ENCODE measurements around the gene CAPN1.

DNA sequence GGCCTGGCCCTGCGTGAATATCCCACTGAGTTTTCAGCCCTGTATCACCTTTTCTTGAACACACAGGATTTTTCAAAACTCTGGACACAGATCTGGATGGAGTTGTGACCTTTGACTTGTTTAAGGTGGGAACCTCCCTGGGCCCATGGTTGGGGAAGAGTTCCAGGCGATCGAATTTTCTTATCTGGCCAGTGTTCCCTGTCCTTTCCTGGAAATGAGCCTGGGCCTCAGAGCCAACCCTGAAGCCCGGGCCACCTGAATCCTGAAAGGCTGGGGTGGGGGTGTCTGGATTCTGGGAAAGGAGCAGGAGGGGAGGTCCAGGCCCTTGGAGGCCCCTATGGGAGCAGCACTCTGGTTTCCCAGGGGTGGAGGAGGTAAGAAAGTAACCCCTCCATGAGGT lies 29.0 kb downstream of the CAPN1 start:
- TF ChIP-seq, protein P1, sequence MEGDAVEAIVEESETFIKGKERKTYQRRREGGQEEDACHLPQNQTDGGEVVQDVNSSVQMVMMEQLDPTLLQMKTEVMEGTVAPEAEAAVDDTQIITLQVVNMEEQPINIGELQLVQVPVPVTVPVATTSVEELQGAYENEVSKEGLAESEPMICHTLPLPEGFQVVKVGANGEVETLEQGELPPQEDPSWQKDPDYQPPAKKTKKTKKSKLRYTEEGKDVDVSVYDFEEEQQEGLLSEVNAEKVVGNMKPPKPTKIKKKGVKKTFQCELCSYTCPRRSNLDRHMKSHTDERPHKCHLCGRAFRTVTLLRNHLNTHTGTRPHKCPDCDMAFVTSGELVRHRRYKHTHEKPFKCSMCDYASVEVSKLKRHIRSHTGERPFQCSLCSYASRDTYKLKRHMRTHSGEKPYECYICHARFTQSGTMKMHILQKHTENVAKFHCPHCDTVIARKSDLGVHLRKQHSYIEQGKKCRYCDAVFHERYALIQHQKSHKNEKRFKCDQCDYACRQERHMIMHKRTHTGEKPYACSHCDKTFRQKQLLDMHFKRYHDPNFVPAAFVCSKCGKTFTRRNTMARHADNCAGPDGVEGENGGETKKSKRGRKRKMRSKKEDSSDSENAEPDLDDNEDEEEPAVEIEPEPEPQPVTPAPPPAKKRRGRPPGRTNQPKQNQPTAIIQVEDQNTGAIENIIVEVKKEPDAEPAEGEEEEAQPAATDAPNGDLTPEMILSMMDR (conservative IDR thresholded peaks at IDR 0.05 in 1 of 2, IDR thresholded peaks at IDR 0.05 in 1 of 2; ENCODE audit: extremely low read depth in 1 of 2, insufficient read depth in 1 of 2, low read depth in 1 of 2, low read length in 2 of 2): no peak
- TF ChIP-seq EZH2 (IDR thresholded peaks at IDR 0.05; ENCODE audit: borderline replicate concordance, low read length): no peak

All from mammary epithelial cell (primary cell).